ENCODE results near the gene FXYD5.

GRCh38 chr19:35144600-35145436, 9.7 kb upstream of the FXYD5 start:
- TF ChIP-seq CTCF (IDR thresholded peaks at IDR 0.05) (no peak), ZFX (IDR thresholded peaks at IDR 0.05; ENCODE audit: borderline replicate concordance) (no peak)
